ENCODE results near the gene IL5RA.

The IL5RA gene

DNA sequence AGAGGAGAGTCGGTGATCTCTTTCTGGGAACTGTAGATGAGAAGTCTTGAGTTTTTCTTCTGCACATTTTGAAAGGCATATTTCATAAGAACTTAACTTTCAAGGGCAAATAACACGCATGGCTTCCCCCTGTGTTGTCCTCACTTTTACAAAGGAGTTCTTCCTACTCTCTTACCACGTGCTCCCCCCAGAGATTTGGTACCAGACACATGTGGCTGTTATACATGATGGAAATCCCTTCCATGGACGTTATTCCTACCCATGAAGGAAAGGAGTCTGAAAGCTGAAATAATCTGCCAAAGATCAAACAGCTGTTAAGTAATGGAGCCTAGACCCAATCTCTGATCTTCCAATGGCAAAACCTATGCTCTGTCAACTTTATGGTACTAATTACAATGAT is 4.4 kb downstream of the IL5RA start:
- DNase-seq (ENCODE audit: insufficient read length) (no peak), FAIRE-seq (no peak)
- TF ChIP-seq TAF1 (IDR thresholded peaks at IDR 0.05; ENCODE audit: borderline replicate concordance, low read depth, low read length), result no peak
- TF ChIP-seq POLR2A (IDR thresholded peaks at IDR 0.05; ENCODE audit: low read depth, low read length), result no peak
- no peak for TF ChIP-seq POLR2AphosphoS5 (IDR thresholded peaks at IDR 0.05; ENCODE audit: low read depth, low read length)

DNA sequence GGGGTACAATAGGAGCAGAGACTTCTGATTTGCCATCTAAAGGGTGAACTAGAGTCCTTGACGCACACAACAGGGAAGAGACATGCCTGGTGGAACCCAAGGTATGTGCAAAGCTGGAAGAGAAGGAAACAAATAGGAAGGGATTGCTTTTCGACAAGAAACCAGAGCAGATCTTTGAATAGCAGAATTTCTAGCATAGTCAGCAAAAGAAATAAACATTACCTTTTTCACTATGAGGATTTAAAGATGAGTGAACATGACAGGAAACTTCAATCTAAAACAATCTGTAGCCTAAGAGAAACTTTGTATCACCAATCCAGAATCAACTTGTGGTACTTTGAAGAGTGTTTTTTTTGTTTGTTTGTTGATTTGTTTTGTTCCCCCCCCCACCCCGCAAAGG is 4.9 kb downstream of the IL5RA start:
- peak; percentile 40 for FAIRE-seq
- DNase-seq (ENCODE audit: insufficient read length), result no peak
- no peak for TF ChIP-seq TAF1 (IDR thresholded peaks at IDR 0.05; ENCODE audit: borderline replicate concordance, low read depth, low read length)
- no peak for TF ChIP-seq POLR2AphosphoS5 (IDR thresholded peaks at IDR 0.05; ENCODE audit: low read depth, low read length)
- TF ChIP-seq POLR2A (IDR thresholded peaks at IDR 0.05; ENCODE audit: low read depth, low read length), result no peak

DNA sequence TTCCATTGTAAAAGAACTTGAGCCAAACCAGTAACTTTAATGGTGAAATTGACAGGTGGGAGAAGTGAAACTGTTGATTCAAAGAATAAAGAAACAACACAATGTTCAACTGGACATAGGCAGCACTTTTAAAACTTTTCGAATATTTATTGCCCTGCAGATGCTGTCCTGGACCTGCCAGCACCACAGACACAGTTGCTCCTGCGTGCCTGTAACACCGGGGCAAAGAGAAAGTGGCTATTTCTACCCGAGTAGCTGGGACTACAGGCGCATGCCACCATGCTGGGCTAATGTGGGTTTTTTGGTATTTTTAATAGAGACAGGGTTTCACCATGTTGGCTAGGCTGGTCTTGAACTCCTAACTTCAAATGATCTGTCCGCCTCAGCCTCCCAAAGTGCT is 7.4 kb downstream of the IL5RA start:
- no peak for DNase-seq (ENCODE audit: insufficient read length)
- TF ChIP-seq TAF1 (IDR thresholded peaks at IDR 0.05; ENCODE audit: borderline replicate concordance, low read depth, low read length) (no peak), POLR2AphosphoS5 (IDR thresholded peaks at IDR 0.05; ENCODE audit: low read depth, low read length) (no peak), POLR2A (IDR thresholded peaks at IDR 0.05; ENCODE audit: low read depth, low read length) (no peak)
- no peak for FAIRE-seq

DNA sequence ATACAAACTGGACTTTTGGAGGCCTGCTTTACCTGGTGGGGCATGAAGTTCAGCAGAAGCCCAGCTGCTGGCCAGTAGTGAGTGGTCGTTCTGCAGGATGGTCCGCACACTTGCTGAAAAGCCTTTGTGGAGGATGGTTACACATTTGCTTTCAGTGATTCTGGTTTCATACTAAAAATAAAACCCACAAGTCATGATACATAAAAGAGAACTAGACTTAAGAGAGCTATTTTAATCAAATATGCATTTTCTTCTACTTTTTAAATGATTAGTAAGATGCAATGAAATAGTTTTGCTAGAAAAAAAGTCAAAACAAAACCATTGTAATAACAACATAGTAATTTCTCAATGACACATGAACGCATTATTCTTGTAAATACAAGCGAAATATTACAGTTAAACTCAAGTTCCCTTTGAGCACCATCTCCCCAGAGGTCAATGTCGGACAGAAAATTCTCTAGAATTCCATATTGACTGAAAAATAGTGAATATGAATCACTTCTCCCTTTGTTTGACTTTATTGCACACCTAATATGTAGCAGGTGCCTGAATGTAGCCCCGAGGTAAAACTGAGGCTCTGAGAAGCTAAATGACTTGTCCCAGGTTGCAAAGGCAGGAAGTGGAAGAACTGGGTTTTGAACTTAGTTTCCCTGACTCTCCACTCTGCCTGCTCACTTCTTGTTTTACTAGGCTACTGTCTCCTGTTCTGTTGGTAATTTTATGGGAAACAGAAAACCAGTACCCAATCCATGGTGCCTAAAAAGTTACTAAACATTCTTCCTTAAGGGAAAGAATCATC is 8.3 kb downstream of the IL5RA start:
- FAIRE-seq (peak; percentile 85), DNase-seq (ENCODE audit: insufficient read length) (no peak)
- TF ChIP-seq POLR2A (IDR thresholded peaks at IDR 0.05; ENCODE audit: low read depth, low read length), result no peak
- no peak for TF ChIP-seq TAF1 (IDR thresholded peaks at IDR 0.05; ENCODE audit: borderline replicate concordance, low read depth, low read length)
- TF ChIP-seq POLR2AphosphoS5 (IDR thresholded peaks at IDR 0.05; ENCODE audit: low read depth, low read length), result no peak

DNA sequence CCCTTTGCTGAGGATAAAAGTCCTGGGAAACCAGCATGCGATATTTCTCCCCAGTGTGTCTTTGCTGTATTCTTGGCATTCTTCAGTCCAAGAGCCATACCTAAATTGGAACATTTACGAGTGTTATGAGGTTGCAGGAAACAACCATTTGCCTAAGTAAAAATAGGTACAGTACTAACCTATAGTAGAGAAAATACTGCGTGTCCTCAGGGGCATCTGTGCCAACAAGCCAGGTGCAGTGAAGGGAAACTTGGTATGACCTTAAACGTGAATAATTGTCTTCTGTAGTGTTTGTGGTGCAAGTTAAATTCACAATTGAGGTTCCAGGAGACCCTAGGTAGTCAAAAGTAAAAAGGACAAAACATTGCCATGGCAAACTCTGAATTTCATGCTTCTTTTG is 12.2 kb downstream of the IL5RA start:
- peak; percentile 78 for FAIRE-seq
- TF ChIP-seq TAF1 (IDR thresholded peaks at IDR 0.05; ENCODE audit: borderline replicate concordance, low read depth, low read length) (no peak), POLR2A (IDR thresholded peaks at IDR 0.05; ENCODE audit: low read depth, low read length) (no peak), POLR2AphosphoS5 (IDR thresholded peaks at IDR 0.05; ENCODE audit: low read depth, low read length) (no peak)
- DNase-seq (ENCODE audit: insufficient read length), result no peak

DNA sequence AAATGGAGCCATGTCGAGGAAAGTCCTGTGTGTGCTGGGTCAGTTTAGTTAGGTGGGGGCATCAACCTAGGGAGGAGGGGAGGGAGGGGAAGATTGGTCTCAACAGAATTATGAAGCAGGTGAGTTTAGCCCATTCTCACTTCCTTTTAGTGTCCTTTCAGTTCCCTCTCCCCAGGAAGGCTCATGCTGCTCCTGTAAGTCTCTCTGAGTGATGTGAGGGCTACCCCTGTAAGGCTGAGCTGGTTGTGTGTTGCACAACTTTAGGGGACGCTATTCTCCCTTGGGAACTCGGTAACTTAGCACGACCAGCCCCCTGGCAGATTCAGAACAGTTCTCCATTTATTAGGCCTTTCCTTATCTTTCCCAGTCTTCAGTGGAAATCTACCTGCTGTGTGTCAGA is 21.2 kb downstream of the IL5RA start:
- FAIRE-seq (peak; percentile 95), DNase-seq (ENCODE audit: insufficient read length) (peak; percentile 36)
- TF ChIP-seq TAF1 (IDR thresholded peaks at IDR 0.05; ENCODE audit: borderline replicate concordance, low read depth, low read length) (no peak), POLR2AphosphoS5 (IDR thresholded peaks at IDR 0.05; ENCODE audit: low read depth, low read length) (no peak), POLR2A (IDR thresholded peaks at IDR 0.05; ENCODE audit: low read depth, low read length) (no peak)

DNA sequence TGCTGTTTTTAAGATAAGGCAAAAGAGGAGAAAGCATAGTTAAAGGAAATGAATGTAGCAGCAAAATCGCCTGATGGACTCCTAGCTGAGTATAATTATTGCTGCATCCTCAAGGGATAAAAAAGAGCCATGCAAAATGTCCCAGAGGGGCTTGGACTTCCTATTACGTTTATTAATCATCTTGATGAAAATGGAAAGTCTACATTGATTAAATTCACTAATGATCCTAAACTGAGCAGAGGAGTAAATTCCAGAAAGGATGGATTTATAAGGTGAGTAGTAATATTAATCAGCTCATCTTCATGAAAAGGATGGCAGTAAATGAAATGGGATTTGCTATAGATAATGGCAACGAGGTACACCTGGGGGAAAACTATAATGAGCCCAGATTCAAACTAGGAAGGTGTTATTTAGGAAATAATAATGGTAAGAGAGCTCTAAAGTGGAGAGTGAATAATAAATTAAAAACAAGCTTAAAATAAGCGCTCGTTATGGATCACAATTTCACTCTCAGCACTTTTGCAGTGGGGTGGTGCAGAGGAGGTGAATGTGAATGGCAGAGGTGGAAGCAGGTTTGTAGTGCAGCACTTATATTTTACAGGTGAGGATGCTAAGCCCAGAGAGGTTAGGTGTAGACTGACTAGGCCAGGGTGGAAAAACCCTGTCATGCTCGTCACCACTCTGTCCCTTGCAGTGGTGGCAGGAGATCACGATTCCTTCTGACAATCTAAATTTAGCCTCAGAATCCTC is 22.3 kb downstream of the IL5RA start:
- DNase-seq (ENCODE audit: insufficient read length) (no peak), FAIRE-seq (no peak)
- no peak for TF ChIP-seq TAF1 (IDR thresholded peaks at IDR 0.05; ENCODE audit: borderline replicate concordance, low read depth, low read length)
- no peak for TF ChIP-seq POLR2AphosphoS5 (IDR thresholded peaks at IDR 0.05; ENCODE audit: low read depth, low read length)
- TF ChIP-seq POLR2A (IDR thresholded peaks at IDR 0.05; ENCODE audit: low read depth, low read length), result no peak

DNA sequence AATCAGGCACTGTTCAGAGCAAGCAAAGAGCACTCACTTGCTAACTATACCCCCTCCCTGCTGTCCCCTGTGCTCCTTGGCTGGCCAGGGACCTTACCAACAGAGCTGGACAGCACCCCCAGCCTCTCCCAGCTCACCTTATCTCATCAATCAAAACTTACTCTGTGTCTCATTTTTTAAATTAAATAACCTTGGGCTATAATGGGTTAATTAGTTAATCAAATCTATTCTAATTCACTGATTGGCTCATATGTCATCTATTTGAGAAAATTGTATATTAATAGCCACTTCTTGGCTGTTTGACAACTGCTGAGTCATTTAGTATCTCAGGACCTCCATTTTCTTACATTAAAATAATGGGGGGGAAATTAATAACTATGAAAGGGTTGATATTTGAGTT is 22.9 kb downstream of the IL5RA start:
- no peak for TF ChIP-seq TAF1 (IDR thresholded peaks at IDR 0.05; ENCODE audit: borderline replicate concordance, low read depth, low read length)
- no peak for TF ChIP-seq POLR2AphosphoS5 (IDR thresholded peaks at IDR 0.05; ENCODE audit: low read depth, low read length)
- TF ChIP-seq POLR2A (IDR thresholded peaks at IDR 0.05; ENCODE audit: low read depth, low read length), result no peak
- no peak for DNase-seq (ENCODE audit: insufficient read length)
- FAIRE-seq, result no peak

DNA sequence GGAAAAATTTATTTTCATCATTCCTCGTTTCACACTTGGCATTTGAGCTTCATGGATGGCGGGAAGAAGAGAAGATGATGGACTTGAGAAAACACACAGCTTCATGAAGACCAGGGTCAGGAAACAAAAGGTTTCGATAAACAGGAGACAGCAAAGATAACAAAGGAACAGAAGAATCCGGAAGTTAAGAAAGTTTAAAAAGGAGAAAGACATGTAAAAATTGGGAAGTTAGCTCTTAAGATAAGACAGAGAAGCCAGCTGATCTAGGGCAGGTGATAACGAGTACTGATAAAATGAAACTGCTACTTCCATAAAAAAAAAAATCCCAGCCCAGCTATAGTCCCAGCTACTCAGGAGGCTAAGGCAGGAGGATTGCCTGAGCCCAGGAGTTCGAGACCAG is 23.9 kb downstream of the IL5RA start:
- no peak for FAIRE-seq
- no peak for DNase-seq (ENCODE audit: insufficient read length)
- TF ChIP-seq POLR2A (IDR thresholded peaks at IDR 0.05; ENCODE audit: low read depth, low read length), result no peak
- TF ChIP-seq POLR2AphosphoS5 (IDR thresholded peaks at IDR 0.05; ENCODE audit: low read depth, low read length), result no peak
- no peak for TF ChIP-seq TAF1 (IDR thresholded peaks at IDR 0.05; ENCODE audit: borderline replicate concordance, low read depth, low read length)

DNA sequence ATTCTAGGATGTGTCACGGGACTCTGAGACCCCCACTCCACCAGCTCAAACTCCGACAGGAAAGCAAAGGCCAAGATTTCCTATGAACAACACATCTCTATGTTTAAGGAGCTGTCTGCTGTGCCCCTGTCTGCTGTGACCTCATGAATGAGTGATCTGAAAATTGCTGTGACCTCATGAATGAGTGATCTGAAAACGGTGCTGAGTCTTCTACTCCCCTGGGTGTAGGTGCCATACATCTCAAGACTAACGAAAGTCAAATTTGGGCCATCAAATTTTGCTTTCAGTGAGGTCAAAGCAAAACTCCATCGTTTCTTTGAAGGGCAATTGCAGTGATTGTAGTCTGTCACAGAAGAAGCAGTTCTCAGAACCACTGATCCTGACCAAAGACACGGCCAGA is 24.4 kb downstream of the IL5RA start:
- TF ChIP-seq POLR2AphosphoS5 (IDR thresholded peaks at IDR 0.05; ENCODE audit: low read depth, low read length) (no peak), POLR2A (IDR thresholded peaks at IDR 0.05; ENCODE audit: low read depth, low read length) (no peak), TAF1 (IDR thresholded peaks at IDR 0.05; ENCODE audit: borderline replicate concordance, low read depth, low read length) (no peak)
- no peak for DNase-seq (ENCODE audit: insufficient read length)
- no peak for FAIRE-seq

DNA sequence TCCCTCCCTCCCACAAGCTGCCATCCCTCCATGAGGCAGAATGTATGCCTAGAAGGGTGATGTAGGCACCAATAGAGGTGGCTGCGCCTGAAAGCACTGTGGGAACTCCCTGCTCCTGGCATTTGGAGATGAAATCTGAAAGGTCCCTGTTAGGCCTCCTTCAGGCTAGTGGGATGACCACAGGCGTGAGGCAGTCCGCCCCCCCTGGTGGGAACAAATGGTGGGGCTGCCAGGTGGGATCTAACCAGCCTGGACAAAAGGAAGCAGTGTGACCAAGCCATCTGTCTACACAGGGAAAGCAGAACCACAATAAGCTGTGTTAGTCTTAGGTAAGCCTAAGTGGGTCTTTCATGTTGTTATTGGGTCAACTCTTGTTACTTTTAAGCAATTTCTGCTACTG is 25.3 kb downstream of the IL5RA start:
- TF ChIP-seq POLR2AphosphoS5 (IDR thresholded peaks at IDR 0.05; ENCODE audit: low read depth, low read length) (no peak), TAF1 (IDR thresholded peaks at IDR 0.05; ENCODE audit: borderline replicate concordance, low read depth, low read length) (no peak), POLR2A (IDR thresholded peaks at IDR 0.05; ENCODE audit: low read depth, low read length) (no peak)
- no peak for DNase-seq (ENCODE audit: insufficient read length)
- FAIRE-seq, result no peak
